Measurements from ENCODE around the gene PNPLA7.

GRCh38 chr9:137433916-137434431, 116.2 kb downstream of the PNPLA7 start:
- no peak for TF ChIP-seq SP2 (IDR thresholded peaks at IDR 0.05; ENCODE audit: low read length)
- no peak for TF ChIP-seq CTCF (IDR thresholded peaks at IDR 0.05; ENCODE audit: control extremely low read depth in 1 of 3, insufficient read depth in 1 of 3, low read depth in 1 of 3, low read length in 3 of 3)
- TF ChIP-seq POLR2AphosphoS5 (IDR thresholded peaks at IDR 0.05; ENCODE audit: low read depth, low read length), result no peak
- TF ChIP-seq TAF1 (IDR thresholded peaks at IDR 0.05; ENCODE audit: low read depth, low read length), result no peak
- no peak for TF ChIP-seq CREB1 (IDR thresholded peaks at IDR 0.05)
- TF ChIP-seq E2F6 (IDR thresholded peaks at IDR 0.05), result no peak
- no peak for TF ChIP-seq TBP (IDR thresholded peaks at IDR 0.05; ENCODE audit: low read depth, low read length)
- TF ChIP-seq RAD21 (IDR thresholded peaks at IDR 0.05 in 1 of 2, conservative IDR thresholded peaks at IDR 0.05 in 1 of 2; ENCODE audit: low read depth in 2 of 2, low read length in 2 of 2), result no peak
- no peak for TF ChIP-seq POLR2A (IDR thresholded peaks at IDR 0.05; ENCODE audit: control extremely low read depth in 1 of 2, low read depth in 2 of 2, low read length in 2 of 2)
- no peak for TF ChIP-seq ZNF274 (IDR thresholded peaks at IDR 0.05; ENCODE audit: borderline replicate concordance, extremely low read depth, low read length)
- no peak for TF ChIP-seq SAP30 (IDR thresholded peaks at IDR 0.05; ENCODE audit: insufficient read depth, insufficient replicate concordance, low read length)
- TF ChIP-seq SIN3A (conservative IDR thresholded peaks at IDR 0.05 in 1 of 2, IDR thresholded peaks at IDR 0.05 in 1 of 2; ENCODE audit: low read depth in 1 of 2, low read length in 2 of 2), result no peak

Measured in H1 (cell line).